Body of pancreas (tissue), 4 donors: ENCODE measurements around the gene OR7G1.

ENCODE experiments used
- CTCF ChIP-seq, 7 experiments: fragments of 450-650 bp in 4 of 7; fragments of 200-600 bp in 3 of 7; sonication (generic) in 3 of 7; IDR thresholded peaks; one replicate each; pipeline ENCODE4 v1.5.1; 2016 to 2019; ENCODE audit warnings: antibody characterized with exemption in 7 of 7
- POLR2A ChIP-seq, 3 donors: fragments of 450-650 bp; IDR thresholded peaks; one replicate each; pipeline ENCODE4 v1.6.1; 2016; ENCODE audit warnings: antibody characterized with exemption in 3 of 3, mild to moderate bottlenecking in 2 of 3

- TF ChIP-seq CTCF (IDR thresholded peaks at IDR 0.05): no peak
- TF ChIP-seq POLR2A (IDR thresholded peaks at IDR 0.05): no peak
Observed at GRCh38 chr19:9128171-9128570, 12.6 kb upstream of the OR7G1 start.
